Measurements from ENCODE around the gene FIS1.

GRCh38 chr7:101269664-101270063, 24.8 kb upstream of the FIS1 start:
- TF ChIP-seq CTCF (IDR thresholded peaks at IDR 0.05; ENCODE audit: insufficient read depth, low read depth, low read length) = no peak
- TF ChIP-seq EZH2 (IDR thresholded peaks at IDR 0.05; ENCODE audit: insufficient read depth, low read length) = no peak

All from astrocyte (in vitro differentiated cells and primary cell).